Stimulated activated CD8-positive, alpha-beta memory T cell treated with anti-CD3 and anti-CD28 coated beads, Interleukin-7, amount 100 ng/mL, for 4 hours (primary cell): ENCODE data around the gene PIGR.

Experiments
- DNase-seq, 2 donors: peaks; one replicate each; pipeline ENCODE4 v3.0.0-alpha.2; 2020; ENCODE audit warnings: low read depth in 2 of 2

Gene PIGR

GRCh38 chr1:206909883-206910318 is 36.4 kb downstream of the PIGR start:
- no peak for DNase-seq

- peak in 1 of 2 donors; percentile 28 for DNase-seq
Measured at GRCh38 chr1:206909161-206909882, 36.9 kb downstream of the PIGR start.

GRCh38 chr1:206908038-206908437 is 38.2 kb downstream of the PIGR start:
- no peak for DNase-seq

GRCh38 chr1:206907304-206907991 is 38.8 kb downstream of the PIGR start:
- no peak for DNase-seq

GRCh38 chr1:206905295-206906164 is 40.7 kb downstream of the PIGR start:
- DNase-seq, result peak; percentile 43 to 48

GRCh38 chr1:206904423-206905142 is 41.7 kb downstream of the PIGR start:
- no peak for DNase-seq

GRCh38 chr1:206903687-206904086 is 42.6 kb downstream of the PIGR start:
- DNase-seq, result no peak

GRCh38 chr1:206902702-206903101 is 43.6 kb downstream of the PIGR start:
- no peak for DNase-seq

- no peak for DNase-seq
Measured at GRCh38 chr1:206901944-206902343, 44.3 kb downstream of the PIGR start.

GRCh38 chr1:206900149-206900548 is 46.1 kb downstream of the PIGR start:
- DNase-seq, result no peak

GRCh38 chr1:206899717-206900116 is 46.5 kb downstream of the PIGR start:
- no peak for DNase-seq

- DNase-seq, result no peak
Measured at GRCh38 chr1:206898915-206899431, 47.3 kb downstream of the PIGR start.

- no peak for DNase-seq
Measured at GRCh38 chr1:206898089-206898914, 48.0 kb downstream of the PIGR start.

GRCh38 chr1:206897175-206897574 is 49.1 kb downstream of the PIGR start, which contains the start of gene IL24:
Gene IL24, plus strand, starts transcription at chr1:206897443. Its CDS starts 390 bp downstream, at chr1:206897833.
- no peak for DNase-seq

- no peak for DNase-seq
Measured at GRCh38 chr1:206896261-206896660, 50.0 kb downstream of the PIGR start.

GRCh38 chr1:206895837-206896242 is 50.4 kb downstream of the PIGR start:
- DNase-seq, result no peak

- DNase-seq, result no peak
Measured at GRCh38 chr1:206895325-206895724, 50.9 kb downstream of the PIGR start.

GRCh38 chr1:206893380-206893779 is 52.9 kb downstream of the PIGR start:
- no peak for DNase-seq

- DNase-seq, result no peak
Measured at GRCh38 chr1:206892351-206892984, 53.8 kb downstream of the PIGR start.

- DNase-seq, result no peak
Measured at GRCh38 chr1:206891412-206891811, 54.9 kb downstream of the PIGR start.
